NCI-H2227 treated with DMSO at 0.1 percent for 48 hours (cell line): Measurements from ENCODE around the gene SUN2.

Experiments
- DNase-seq: peaks from one replicate; lab custom pipeline; 2025; lab: John Stamatoyannopoulos, UW

The SUN2 gene

DNA sequence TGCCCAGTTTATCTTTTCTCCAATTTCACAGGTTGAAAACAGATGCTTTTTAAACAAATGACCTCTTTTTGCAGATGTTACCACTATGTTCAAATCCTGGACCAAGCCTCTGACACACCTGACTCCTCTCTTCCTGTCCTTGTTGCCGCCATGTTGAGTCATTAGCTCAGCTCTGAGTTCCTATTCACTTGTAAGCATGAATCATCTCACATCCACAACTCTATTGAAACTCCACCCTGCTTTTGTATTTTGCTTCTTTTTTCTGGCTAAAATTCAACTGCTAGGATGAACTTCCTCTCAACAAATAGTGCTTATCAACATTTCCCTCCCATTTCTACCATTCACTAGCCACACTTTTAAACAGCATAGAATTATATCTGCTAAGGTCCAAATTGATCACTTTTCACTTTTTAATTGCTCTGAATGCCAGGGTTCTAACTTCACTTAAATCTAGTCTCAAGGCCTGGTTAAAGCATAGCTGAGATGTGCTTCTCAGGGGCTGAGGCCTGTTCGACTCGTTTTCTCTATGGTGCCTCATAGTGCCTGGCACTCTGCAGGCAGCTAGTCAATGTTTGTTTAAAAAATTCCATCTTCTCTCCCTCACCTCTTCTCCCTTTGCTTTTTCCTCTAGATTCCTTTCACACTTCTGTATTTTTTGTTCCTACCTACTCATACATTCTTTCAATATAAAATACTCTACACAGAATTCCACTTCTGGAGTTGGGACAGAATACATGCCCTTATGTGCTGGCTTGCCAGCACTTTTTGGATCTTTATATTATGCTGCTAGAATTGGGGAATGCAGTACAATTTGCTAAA, 59.0 kb downstream of the SUN2 start:
- DNase-seq: no peak

DNA sequence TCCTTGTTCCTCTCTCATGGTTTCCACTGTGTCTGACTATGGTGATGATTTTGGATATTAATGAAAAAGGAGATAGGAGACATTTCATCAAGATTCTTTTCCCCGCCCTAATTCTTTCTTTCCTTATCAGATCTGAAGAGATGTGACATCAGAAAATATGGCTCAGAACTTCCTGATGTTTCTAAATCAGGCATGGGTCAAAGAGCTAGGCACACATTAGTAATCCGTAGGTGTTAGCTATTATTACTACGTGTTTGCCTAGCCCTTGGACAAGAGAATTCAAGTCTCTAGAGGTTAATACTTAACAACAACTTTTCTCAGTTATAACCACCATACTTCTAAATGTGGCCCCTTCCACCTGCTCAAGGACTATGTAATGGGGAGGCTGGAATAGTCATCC, 60.9 kb downstream of the SUN2 start:
- no peak for DNase-seq

DNA sequence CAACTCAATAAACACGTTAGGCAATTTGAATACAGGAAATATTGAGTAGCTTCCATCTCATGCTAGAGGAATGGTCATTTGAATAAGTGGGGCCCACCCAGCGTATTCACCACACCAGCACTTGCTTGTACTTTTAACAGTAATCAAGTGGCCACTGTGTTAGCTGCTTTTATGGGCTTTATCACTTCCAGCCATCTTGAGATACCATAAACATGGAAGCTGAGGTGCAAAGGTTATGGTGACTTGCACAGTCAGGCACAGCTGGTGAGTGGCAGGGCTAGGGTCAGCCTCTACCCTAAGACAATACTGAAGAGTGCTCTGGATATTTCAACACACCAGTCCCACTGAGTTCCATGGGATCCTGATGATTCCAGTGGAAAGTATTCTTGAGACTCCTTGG, 61.7 kb downstream of the SUN2 start:
- no peak for DNase-seq

DNA sequence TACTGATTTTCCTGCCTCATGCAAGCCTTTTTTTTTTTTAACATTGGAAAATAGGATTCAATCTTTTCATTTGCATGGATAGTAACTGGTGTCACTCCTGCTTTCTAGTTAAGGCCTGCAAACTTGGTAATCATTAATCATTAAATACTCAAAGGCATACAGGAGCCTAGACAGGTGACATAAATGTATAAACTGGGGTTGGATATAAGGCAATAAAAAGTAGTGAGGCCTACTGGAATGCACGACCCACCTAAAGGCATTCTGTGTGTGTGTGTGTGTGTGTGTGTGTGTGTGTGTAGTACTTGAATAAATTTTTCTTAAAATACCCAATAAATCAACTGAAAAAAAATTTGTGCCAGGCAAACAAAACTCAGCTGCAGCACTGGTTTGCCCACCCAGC, 66.1 kb downstream of the SUN2 start:
- no peak for DNase-seq

DNA sequence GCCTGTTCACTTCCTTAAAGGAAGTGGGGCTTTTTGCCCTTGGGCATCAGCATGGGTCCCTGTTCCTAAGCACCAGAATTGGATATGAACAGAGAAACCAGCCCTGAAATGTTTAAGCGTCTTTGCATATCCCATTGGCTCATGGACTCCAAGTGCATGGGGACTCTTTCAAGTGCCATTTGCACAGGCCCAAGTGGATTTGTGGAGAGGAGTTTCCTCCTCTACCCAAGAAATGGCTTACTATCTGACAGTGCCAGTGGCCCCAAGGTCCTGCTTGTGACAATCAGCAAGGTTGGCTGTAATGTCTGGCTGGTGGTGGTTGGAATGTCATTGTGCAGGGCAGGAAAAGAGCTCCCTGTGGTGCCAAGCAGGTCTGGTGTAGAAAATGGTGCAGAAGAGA, 70.0 kb downstream of the SUN2 start:
- DNase-seq: no peak

DNA sequence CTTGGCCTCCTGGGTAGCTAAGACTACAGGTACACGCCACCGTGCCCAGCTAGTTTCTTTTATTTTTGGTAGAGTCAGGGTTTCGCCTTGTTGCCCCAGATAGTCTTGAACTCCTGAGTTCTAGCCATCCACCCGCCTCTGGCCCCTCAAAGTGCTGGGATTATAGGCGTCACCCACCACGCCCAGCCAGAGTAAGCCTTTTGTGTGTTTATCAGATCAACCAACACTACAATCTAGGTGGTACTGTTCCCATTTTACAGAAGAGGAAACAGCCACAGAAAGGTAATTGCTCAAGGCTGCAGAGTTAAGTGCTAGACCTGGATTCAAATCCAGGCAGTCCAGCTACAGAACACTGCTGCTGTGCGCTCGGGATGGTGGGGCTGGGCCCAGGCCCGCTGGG, 70.9 kb downstream of the SUN2 start:
- no peak for DNase-seq
